Measurements from ENCODE around the gene ZNF554. TPM values are rescaled to one million over a fixed set of nuclear protein-coding genes. Genes with fewer than 3 reads are reported as not detected.

The ZNF554 gene
- total and polyA plus RNA-seq, 2 of the 8 experiments (the other 6 are each of a cell fraction or from before 2014, with no cell fraction given), result 1.8 to 5.7 TPM

- Histone ChIP-seq H3K18ac (ENCODE audit: extremely low read depth, low read length) (no peak overlapping the region), H3K4me1 (replicated peaks in 1 of 4; ENCODE audit: control insufficient read depth in 3 of 4, insufficient read depth in 4 of 4, low read length in 3 of 4) (no peaks in the 10 kb centered on the region), H3K4me2 (ENCODE audit: insufficient read depth in 1 of 2, low read depth in 2 of 2, low read length in 2 of 2) (no peak overlapping the region), H2AK5ac (ENCODE audit: low read depth, low read length) (no peak overlapping the region), H4K8ac (ENCODE audit: extremely low read depth, insufficient read depth, low read length) (no peak overlapping the region), H2BK5ac (ENCODE audit: low read depth, low read length) (no peak overlapping the region), H3K4me3 (ENCODE audit: extremely low read depth in 1 of 4, insufficient read depth in 2 of 4, low read depth in 3 of 4, low read length in 4 of 4) (no peak overlapping the region), H3K23ac (ENCODE audit: insufficient read length) (no peak overlapping the region), H4K91ac (replicated peaks; ENCODE audit: insufficient read length, low read length) (no peak overlapping the region), H3K23me2 (ENCODE audit: low read depth, low read length) (no peaks in the 10 kb centered on the region), H2BK120ac (replicated peaks; ENCODE audit: low read depth, low read length) (no peak overlapping the region), H3K79me1 (ENCODE audit: low read depth, low read length) (no peaks in the 10 kb centered on the region), H2BK15ac (ENCODE audit: low read length) (no peak overlapping the region), H4K20me1 (replicated peaks in 1 of 2; ENCODE audit: control insufficient read depth in 1 of 2, insufficient read depth in 2 of 2, low read length in 2 of 2) (peaks cover 7 to 10% of the 10 kb centered on the region in 2 experiments), H3K27me3 (replicated peaks in 1 of 4; ENCODE audit: control insufficient read depth in 3 of 4, extremely low read depth in 1 of 4, insufficient read depth in 3 of 4, low read length in 3 of 4) (no peaks in the 10 kb centered on the region), H3K79me2 (ENCODE audit: control insufficient read depth in 1 of 2, insufficient read depth in 2 of 2, low read length in 2 of 2) (no peaks in the 10 kb centered on the region), H3K56ac (replicated peaks; ENCODE audit: insufficient read length, low read depth, low read length) (no peak overlapping the region), H4K5ac (ENCODE audit: insufficient read length, low read depth, low read length) (no peak overlapping the region), H3K4ac (replicated peaks; ENCODE audit: insufficient read length, low read depth, low read length) (no peak overlapping the region), H2BK20ac (ENCODE audit: low read length) (no peak overlapping the region), H3K9ac (replicated peaks in 1 of 4; ENCODE audit: extremely low read depth in 1 of 4, low read depth in 3 of 4, low read length in 3 of 4) (no peak overlapping the region), H3K9me3 (ENCODE audit: insufficient read depth in 2 of 2, low read depth in 1 of 2, low read length in 1 of 2) (no peaks in the 10 kb centered on the region), H3K14ac (ENCODE audit: insufficient read length) (no peak overlapping the region), H3K27ac (ENCODE audit: low read depth, low read length) (no peak overlapping the region), H2AFZ (ENCODE audit: low read length) (no peak overlapping the region), H3K36me3 (ENCODE audit: control insufficient read depth in 2 of 4, insufficient read depth in 4 of 4, low read length in 3 of 4) (peaks cover 13 to 57% (median 44%) of the 10 kb centered on the region in 4 experiments; a peak in 6 of 8 replicates), H2BK12ac (ENCODE audit: low read depth, low read length) (no peak overlapping the region)
- FAIRE-seq (no peak), DNase-seq (ENCODE audit: low read depth in 1 of 2, low spot score in 2 of 2) (no peak)
- TF ChIP-seq SP4 (IDR thresholded peaks at IDR 0.05; ENCODE audit: low read length) (no peak), SP1 (IDR thresholded peaks at IDR 0.05; ENCODE audit: low read depth, low read length) (no peak), CTCF (IDR thresholded peaks at IDR 0.05; ENCODE audit: control extremely low read depth in 1 of 3, insufficient read depth in 1 of 3, low read depth in 1 of 3, low read length in 3 of 3) (no peak), BRCA1 (IDR thresholded peaks at IDR 0.05; ENCODE audit: low read depth, low read length) (no peak), MAX (IDR thresholded peaks at IDR 0.05) (no peak), RAD21 (IDR thresholded peaks at IDR 0.05 in 1 of 2, conservative IDR thresholded peaks at IDR 0.05 in 1 of 2; ENCODE audit: low read depth in 2 of 2, low read length in 2 of 2) (no peak), CHD2 (IDR thresholded peaks at IDR 0.05; ENCODE audit: low read length) (no peak), SIRT6 (IDR thresholded peaks at IDR 0.05; ENCODE audit: low read length) (no peak)
- ChIA-PET CTCF (ENCODE audit: partially characterized antibody) (interaction anchor here (0.6 kb wide), 1 partner anchor 19 kb away, joined by 3 read pairs; no protein-coding TSS in a partner anchor), POLR2A (ENCODE audit: partially characterized antibody) (interaction anchor here (0.7 to 1.0 kb wide), 4 partner anchors 10 to 29 kb away, joined by 3 to 7 read pairs (median 4); partner anchors contain the start of gene THOP1)
- WGBS, 2 experiments (ENCODE audit: extremely low coverage in 1 of 2, insufficient coverage in 1 of 2, insufficient read length in 1 of 2, insufficient replicate concordance in 2 of 2, low coverage in 1 of 2, low lambda C conversion rate in 2 of 2, missing lambda C conversion rate in 1 of 2), result 93% methylated on average over 32 of the region's 37 CpGs; no CpG with 5 or more reads in 1 of the 2 experiments
These were observed 7.0 kb upstream of the ZNF554 start for GRCh38 chr19:2812414-2813234.
